HG03442 (cell line): ENCODE measurements around the gene ZFAND3.
"Not testable (repeated sequence)": the region's sequence is repeated elsewhere in the genome, so short reads cannot be mapped to it uniquely, and the experiment has no call there.

Experiments
- ATAC-seq: cut with Tn5 transposase; IDR thresholded peaks from one replicate; pipeline ENCODE4 v1.9.1; 2021; ENCODE audit warnings: mild to moderate bottlenecking, moderate library complexity; ENCODE audit not compliant: unreplicated experiment

ZFAND3 gene

DNA sequence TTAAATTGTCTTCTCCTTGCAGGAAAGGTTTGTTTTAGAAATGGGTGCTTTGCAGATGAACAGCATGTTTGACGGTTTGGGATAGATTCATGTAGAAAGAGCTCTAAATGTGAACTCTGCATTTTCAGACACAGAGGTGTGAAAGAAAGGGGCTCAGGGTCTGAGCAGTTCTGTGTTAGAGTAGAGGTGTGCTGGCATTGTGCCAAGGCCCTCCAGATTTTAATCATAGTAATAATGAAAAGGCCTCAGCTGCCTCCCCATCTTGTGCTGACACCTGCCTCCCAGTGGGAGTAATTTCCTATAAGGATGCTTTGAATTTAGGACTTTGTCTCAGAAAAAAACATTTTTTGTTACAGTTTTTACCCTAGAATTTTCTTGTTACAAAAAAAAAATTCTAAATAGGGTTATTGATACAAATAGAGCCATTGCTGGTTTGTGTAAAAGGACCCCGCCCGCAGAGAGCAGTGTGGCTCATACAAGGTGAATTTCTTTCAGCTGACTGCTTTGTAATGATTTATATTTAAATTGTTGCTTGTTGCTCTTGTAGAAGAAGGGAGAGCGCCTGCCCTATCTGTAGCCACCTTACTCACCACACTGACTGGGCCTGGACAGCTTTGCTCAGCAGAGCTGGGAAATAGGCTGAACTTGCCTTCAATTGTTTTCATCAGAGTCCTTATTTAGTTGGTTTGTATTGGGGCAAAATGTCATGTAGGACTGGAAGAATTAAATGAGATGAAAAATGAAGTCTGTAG, 294.5 kb downstream of the ZFAND3 start:
- ATAC-seq: no peak

DNA sequence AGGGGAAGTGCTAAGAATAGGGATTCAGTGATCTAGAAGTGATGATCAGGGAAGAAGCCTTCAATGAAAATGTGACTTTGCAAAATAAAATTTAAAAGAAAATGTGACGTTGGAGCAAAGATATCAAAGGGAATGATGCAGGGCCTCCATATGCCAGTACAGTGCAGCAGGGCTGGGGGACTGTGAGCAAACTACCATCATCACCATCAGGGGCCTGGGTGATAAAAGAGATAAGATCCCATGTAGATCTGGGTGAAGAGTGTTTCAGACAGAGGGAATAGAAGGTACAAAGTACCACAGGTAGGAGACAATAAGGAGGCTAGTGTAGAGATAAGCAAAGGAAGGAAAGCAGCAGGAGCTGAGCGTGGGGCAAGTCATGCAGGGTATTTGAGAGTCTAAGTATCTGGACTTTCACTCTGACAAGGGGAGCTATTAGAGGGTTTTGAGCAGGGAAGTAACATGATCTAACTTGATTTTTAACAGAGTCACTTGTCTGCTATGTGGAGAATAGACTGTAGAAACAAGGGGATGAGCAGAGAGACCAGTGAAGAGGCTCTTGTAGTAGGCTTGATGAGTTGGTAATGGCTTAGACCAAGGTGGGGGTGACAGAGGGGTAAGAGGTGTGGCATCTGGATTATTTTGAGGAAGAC, 295.6 kb downstream of the ZFAND3 start:
- ATAC-seq: no peak

DNA sequence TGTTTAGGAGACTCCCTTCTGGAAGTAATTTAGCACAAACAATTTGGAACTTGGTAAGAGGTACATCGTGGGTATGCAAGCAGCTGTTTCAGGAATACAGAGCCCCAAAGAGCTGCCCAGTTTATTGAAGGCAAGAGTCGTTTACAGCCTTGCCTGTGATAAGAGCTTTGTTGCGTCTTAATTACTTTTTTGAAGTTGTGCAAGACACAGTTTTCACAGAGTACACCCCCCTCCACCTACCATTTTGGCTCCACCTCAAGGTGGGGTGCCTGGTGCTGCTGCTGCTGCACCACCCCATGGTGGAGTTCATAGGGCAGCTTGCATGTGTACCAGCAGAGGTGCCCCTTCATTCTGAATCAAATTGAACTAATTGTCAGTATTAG, 296.1 kb downstream of the ZFAND3 start:
- no peak for ATAC-seq

DNA sequence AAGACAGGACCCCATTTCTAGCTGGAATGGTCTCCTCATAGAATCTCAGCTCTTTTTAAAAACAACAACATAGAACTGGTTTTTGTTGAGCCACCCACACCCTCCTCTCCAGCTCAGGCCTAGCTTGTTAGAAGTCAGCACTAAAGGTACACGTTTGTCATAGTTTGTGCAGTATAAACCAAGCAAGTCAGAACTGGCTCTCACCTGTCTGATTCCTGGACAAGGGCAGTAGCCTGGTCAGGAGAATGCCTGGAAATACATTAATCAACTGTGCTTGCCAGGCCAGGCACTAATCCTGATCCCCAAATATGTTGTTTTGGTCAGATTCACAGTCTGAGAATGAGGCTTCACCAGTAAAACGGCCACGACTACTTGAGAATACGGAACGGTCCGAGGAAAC, 296.7 kb downstream of the ZFAND3 start:
- ATAC-seq: no peak

DNA sequence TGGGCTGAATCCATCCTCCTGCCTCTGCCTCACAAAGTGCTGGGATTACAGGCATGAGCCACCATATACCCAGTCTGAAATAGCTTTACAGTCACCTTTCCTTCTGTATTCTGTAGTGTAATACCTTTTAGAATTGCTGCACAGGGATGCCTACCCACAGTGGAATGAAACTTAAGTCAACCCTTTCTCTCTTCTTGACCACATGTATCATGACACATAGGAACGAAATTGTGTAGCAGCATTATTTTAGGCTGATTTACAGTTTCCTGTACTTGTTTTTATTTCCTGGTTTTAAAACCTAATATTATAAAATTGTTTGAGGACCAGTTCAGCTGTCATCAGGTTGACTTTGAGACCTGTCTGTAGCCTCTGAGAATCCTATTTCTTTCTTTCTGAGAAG, 297.8 kb downstream of the ZFAND3 start:
- ATAC-seq: no peak

DNA sequence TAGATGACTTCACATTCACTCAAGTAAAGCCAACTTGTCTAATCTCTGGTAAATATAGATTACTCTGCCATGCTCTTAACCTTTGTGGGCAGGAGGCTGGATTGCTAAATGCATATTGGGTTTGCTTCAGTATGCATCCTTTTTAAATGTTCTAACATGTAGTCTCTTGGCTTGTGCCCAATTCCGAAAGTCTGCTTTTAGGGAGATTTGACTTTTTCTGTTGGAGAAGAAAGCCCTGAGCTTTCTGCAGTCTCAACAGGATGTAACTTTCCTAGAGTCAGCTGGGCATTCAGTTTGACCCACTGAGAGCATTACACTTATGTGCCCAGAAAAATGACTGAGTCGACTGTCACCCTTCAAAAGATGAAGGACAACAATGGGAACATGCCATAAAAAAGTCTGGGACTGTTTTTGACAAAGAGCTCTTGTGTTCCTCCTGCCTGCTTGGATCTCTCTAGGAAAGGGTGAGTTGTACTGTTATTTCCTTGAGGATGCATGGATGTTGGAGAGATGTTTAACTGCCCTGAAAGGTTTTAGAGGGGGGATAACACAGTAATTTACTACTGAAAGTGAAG, 299.4 kb downstream of the ZFAND3 start:
- ATAC-seq: no peak

DNA sequence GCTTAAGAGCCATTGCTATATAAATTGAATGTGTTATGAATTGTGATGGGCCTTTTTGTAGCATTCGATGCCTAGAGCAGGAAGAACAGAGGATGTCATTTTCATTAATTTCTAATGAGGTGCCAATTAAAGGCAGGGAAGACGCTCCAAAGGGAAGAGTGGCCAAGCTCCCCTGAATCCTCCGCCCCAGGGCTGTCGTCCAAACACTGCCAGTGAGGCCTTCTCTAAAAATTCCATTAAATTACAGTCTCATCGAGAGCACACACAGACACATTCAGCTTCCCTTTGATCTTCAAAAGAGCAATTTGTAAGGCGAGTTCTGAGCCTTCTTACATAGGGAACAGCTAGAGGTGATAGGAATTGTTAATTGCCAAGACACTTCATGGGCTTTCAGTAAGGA, 300.0 kb downstream of the ZFAND3 start:
- no peak for ATAC-seq

DNA sequence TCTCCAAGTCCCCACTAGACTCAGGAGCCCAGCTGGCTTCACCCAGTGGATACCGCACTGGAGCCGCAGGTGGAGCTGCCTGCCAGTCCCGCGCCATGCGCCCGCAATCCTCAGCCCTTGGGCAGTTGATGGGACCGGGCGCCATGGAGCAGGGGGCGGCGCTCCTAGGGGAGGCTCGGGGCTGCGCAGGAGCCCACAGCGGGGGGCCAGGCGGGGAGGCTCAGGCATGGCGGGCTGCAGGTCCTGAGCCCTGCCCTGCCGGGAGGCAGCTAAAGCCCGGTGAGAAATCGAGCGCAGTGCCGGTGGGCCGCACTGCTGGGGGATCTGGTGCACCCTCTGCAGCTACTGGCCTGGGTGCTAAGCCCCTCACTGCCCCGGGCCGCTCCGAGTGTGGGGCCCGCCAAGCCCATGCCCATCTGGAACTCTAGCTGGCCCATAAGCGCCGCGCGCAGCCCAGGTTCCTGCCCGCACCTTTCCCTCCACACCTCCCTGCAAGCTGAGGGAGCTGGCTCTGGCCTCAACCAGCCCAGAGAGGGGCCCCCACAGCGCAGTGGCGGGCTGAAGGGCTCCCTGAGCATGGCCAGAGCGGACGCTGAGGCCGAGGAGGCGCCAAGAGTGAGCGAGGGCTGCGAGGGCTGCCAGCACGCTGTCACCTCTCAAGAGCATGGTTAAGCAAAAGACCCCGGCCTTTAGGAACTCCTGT, 304.8 kb downstream of the ZFAND3 start:
- not testable (repeated sequence) for ATAC-seq

DNA sequence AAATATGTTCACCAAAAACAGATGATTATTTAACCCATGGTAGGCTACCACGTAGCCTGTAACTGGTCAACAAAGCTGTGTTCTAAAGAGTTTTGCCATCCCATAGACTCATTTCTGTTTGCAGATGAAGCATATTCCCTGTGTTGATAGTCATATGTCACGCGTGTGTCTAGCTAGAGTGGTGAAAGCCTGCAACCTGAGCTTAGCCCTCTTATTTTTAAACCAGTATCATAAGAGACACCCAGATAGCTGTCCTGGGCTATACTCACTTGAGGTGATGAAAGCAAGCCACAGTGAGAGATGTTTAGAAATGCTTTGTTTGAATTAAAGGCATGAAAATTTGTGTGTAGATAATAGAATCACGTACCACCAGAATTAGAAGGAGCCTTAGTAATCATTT, 307.8 kb downstream of the ZFAND3 start:
- no peak for ATAC-seq

DNA sequence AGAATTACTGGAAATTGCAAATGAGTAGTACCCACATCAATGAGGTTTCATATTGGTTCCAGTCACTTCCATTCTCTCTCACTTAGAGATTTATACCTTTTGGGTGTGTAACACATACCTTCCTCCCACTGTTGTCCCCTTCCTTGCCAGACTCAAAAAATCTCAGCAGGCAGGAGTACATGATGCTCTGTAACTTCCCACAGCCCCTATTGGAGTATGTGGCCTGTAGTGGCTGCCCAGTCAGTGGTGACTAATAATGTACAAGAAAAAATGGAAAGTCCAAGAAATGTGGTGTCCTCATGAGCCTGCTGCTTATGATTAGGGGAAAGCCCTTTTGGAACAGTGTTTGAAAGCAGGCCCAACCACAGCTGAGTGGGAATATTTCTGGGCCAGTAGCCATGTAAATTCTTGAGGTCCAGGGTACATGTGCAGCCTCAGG, 312.0 kb downstream of the ZFAND3 start:
- no peak for ATAC-seq

DNA sequence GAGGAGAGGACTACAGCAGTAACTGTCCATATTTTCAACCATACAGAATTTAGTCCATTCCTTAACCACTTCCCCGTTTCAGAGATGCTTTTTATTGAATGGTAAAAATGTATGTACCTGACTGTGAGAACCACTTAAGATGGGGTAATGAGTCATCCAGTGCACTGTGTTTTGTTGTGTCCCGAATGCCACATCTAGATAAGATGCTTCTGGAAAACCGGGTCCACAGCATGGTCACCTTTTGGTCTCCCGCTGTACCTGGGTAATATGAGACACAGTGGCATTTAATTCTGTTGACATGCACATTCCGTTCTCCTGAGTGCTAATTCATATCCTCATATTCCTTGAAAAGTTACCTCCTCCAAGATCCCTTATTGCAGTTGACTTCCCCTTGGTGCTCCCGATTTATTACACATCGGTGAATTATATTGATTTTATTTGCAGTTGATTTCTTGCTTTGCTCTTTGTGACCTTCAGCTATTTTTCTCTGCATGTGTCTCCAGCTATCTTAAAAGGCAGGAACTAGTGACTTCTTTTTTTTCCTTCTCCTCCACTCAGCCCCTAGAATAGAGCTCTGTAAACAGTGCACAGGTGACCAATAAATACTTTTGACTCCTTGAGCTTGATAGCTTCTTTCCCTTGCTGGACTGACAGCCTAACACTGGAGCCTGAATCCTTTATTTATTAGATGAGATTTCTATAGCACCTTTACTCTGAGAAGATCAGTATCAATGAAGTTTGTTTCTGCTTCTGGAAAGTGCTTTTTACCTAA, 314.6 kb downstream of the ZFAND3 start:
- no peak for ATAC-seq

DNA sequence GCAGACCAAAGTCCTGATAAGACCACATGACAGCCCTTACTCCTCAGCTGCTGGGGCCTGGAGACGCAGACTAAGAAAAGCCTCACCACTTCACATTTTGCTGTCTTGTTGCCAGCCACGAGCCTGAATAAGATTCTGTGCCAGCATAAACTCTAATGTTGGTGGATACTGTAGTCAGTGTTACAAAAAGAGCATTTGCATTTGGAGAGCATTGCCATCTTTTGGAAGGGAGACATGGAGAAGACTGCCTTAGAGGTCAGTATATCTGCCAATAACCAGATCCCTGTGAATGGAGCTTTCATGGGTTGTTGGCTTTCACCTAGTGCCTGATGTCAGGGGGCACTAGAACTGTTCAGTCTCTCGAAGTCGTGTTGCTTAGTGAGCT, 315.2 kb downstream of the ZFAND3 start:
- no peak for ATAC-seq

DNA sequence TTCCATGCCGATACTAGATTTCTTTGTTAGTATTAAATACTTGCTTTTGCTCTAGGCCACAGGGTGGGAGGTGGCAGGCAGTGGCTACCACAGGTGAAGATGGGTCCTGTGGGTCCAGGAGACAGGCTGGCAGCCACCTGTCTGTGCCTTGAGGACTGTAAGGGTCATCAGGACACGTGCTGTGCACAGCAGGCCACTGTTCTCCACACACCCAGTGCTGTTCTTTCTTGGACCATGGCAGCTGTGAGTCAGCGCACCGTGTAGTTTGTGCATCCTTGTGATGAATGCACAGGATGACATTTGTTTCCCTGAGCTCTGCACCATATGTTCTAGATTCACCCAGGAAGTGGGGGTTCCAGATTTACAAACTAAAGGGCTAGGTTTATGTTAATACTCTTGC, 317.0 kb downstream of the ZFAND3 start:
- no peak for ATAC-seq

DNA sequence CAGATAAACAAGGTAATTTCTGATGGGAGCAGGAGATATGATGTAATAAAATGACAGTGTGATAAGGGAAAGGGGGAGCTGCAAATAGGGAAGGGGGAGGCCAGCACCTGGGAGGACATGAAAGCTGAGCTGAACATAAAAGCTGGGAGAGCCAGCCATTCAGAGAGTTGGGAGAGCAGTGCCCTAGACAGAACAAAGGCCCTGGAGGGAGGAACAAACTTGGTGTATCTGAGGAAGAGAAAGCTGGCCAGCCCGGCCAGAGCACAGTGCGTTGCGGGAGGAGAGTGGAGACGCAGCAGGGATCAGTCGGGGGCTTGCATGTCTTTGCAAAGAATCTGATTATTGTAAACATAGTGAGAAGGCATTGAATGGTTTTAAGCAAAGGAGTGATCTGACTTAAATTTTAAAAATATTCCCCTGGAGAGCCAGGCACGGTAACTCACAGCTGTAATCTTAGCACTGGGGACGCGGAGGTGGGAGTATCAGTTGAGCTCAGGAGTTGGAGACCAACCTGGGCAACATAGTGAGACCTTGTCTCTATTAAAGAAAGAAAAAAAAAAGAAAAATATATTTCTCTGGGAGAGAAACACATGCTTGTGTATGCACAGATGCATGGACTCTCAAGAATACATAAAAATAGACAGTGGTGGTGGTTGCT, 318.2 kb downstream of the ZFAND3 start:
- ATAC-seq: no peak

DNA sequence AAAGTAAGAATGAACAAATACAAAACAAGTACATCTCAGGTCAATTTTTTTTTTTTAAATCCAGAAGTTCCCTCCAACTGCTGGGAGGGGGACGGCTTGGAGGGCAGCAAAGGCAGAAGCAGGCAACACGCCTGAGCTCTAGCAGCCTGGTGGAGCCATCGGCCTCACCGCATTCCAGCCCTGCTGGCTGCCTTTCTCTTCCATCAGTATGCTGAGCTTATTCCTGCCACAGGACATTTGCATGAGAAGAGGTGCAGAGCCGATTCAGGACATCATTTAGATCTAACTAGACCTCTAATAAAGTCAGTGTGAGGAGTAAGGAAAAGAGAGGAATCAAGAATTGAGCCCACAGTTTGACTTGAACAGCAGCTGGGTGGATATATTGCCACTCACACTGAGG, 318.8 kb downstream of the ZFAND3 start:
- ATAC-seq: no peak

DNA sequence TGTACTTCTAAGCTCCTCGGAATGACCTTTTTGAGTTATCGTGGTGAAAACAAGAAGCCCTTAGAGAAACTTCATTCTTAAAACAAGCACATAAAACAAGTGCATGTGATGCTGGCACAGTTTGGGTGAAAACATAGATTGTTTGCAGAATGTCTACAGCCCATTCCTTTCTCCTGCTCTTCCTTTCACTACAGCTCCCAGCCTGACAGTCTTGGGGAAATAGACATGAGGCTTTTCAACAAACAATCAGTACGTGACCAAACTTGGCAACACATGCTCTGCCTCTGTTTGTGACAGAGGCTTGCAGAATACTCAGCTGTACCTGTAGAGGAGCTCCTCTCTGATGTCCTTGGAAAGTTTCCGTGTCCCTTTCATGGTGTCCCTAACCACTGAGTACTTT, 321.6 kb downstream of the ZFAND3 start:
- no peak for ATAC-seq

DNA sequence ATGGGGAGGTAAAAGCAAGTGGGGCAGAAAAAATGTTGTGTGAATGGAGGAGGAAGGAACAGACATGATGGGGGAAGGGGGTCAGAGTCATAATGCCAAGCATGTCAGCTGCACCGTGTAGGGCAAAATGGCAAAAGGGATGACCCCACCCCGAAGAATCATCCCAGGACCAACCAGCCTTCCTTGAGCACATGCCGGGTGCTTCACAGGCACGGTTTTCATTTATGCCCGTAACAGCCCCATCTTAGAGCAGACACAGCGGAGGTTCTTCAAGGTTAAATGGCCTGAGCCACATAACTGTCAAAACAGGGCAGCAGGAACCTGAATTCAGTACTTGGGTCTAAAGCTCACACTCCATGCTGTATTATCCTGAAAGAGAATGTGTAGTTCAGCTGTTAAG, 322.2 kb downstream of the ZFAND3 start:
- ATAC-seq: no peak

DNA sequence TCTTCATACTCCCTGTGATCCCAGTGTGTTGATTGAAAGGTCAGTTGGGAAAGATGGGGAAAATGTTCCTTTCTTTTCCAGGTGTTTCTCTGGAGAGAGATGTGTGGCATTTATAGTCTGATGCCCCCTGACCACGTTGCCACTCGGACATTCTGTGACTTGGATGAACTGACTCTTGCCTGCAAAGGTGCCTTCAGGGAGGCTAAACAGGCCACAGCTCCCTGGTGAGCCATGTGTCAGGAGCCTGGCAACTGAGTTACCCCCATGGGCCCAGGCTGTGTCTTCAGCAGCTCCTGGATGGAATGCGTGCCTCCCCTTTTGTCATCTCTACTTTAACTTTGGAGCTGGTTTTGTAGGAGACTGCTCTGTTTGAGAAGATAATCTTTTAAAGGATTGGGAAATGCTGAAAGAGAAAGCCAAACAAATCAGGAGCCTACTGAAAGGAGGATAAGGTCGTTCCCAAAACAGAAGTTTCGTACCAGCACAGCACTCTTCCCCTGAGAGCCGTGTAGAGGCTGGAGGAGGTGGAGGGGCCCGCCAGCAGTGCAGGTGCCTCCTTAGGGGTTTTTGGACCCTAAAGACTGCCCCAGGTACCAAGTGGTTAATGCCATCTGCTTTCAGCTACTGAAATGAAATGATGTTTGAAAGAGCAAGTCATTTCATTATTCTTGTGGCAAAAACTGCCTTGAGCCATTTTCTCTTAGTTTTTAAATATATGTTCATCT, 322.8 kb downstream of the ZFAND3 start:
- no peak for ATAC-seq

DNA sequence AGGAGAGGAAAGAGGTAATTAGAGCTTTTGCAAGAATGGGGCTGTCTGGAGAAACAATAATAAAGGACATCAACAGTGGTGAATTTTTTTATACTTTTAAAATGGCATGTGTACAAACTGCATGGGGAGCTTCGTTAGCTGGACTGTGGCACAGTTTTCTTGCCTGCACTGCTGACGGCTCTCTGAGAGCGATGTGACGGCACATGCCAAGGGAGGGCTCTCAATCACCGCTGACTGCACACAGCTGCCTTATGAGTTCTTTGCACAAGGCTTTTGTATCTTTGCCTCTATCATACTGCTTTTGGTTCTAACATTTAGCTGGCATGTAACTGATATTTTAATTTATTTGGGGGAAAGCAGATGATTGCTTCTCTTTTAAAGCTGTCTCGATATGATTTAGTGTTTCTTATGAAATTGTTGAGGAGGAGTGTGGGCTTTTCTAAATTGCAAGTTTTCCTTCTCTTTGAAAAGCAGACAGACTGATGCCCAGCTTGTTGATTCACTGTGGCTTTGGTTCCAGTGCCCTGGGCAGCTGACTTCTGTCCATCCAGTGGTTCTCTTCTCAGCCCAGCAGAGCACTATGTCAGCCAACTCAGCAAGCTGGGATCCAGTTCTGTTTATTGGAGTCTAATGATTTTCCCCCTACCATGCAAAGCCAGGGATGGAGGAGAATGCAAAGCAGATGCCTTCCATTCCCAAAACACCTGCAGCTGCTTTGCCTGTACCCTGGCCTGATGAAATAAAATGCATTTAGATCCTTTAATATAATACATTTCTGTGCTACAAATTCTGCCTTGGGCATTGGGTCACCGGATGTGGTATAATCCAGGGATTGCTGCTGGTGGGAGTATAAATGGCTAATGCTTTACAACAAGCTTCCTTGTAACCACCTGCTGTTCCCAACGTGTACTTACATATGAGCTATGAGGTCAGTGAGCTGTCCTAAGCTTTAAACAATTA, 323.9 kb downstream of the ZFAND3 start:
- no peak for ATAC-seq
